Measurements from ENCODE around the gene MYO6. TPM values are rescaled to one million over a fixed set of nuclear protein-coding genes. Genes with fewer than 3 reads are reported as not detected.

MYO6 gene
- total and polyA plus RNA-seq, 5 donors from 2014 or later = 0.07 to 1.6 (median 0.57) TPM

- Histone ChIP-seq H3K9me3 (ENCODE audit: control insufficient read depth in 2 of 2, low read length in 2 of 2) (no peaks in the 10 kb centered on the region), H3K4me1 (ENCODE audit: control insufficient read depth, insufficient read depth, low read length, poor library complexity, severe bottlenecking) (no peaks in the 10 kb centered on the region), H3K27ac (ENCODE audit: insufficient read depth, low read length, poor library complexity, severe bottlenecking) (no peak overlapping the region), H3K4me3 (ENCODE audit: low read depth, low read length) (no peak overlapping the region), H3K36me3 (ENCODE audit: control insufficient read depth, insufficient read depth, low read length) (no peaks in the 10 kb centered on the region), H3K27me3 (ENCODE audit: control insufficient read depth, insufficient read depth, low read length) (no peaks in the 10 kb centered on the region)
- Mint-ChIP-seq H3K4me1 (no peaks in the 10 kb centered on the region), H3K4me3 (no peak overlapping the region), H3K27ac (no peak overlapping the region), H3K27me3 (no peaks in the 10 kb centered on the region), H3K9me3 (peaks cover 0 to 6% (median 2%) of the 10 kb centered on the region in 7 donors), H3K36me3 (no peaks in the 10 kb centered on the region)
- DNase-seq (no peak), ATAC-seq (ENCODE audit: low read depth in 2 of 2) (no peak)
These were observed 219.1 kb downstream of the MYO6 start for GRCh38 chr6:75968143-75968542.

Other genes starting within 250 kb of the MYO6 start
- gene SENP6, start 147.4 kb upstream of the MYO6 start, total RNA-seq = 99.4 TPM
- 10 to 100 TPM; 35.1 to 52.9 (median 39.9) TPM for gene SENP6, start 147.4 kb upstream of the MYO6 start, polyA plus RNA-seq

Data from CD4-positive, CD25-positive, alpha-beta regulatory T cell (primary cell).